Adrenal gland (tissue), 12 donors: ENCODE data around the gene DDI2. TPM values are rescaled to one million over a fixed set of nuclear protein-coding genes. Genes with fewer than 3 reads are reported as not detected.

Experiments
- DNase-seq, 7 donors: peaks; one replicate each; pipeline ENCODE4 v3.0.0-alpha.2; 2019 to 2020
- H3K27ac ChIP-seq, 5 donors: fragments of 200-600 bp; sonication (generic) in 4 of 5; 1 replicate in 3 of 5; 2 replicates in 2 of 5; pipeline versions ENCODE4 v1.5.1 to v1.8.0; 2016 to 2020; ENCODE audit warnings: mild to moderate bottlenecking in 1 of 5
- H3K27me3 ChIP-seq: fragments of 200-600 bp; 2 replicates; pipeline ENCODE4 v1.8.0; 2021
- H3K36me3 ChIP-seq, 2 donors: fragments of 200-600 bp; replicated peaks in 1 of 2; 1 replicate in 1 of 2; 2 replicates in 1 of 2; pipeline versions ENCODE4 v1.5.1 to v1.8.0; 2018 to 2022
- H3K4me1 ChIP-seq, 2 donors: fragments of 200-600 bp; replicated peaks in 1 of 2; 1 replicate in 1 of 2; 2 replicates in 1 of 2; pipeline versions ENCODE4 v1.5.1 to v1.8.0; 2018 to 2021
- H3K4me3 ChIP-seq, 4 donors: fragments of 200-600 bp; sonication (generic) in 3 of 4; one replicate each; pipeline ENCODE4 v1.5.1; 2016 to 2018
- H3K9me3 ChIP-seq, 3 donors: fragments of 200-600 bp; sonication (generic) in 1 of 3; replicated peaks in 1 of 3; 1 replicate in 2 of 3; 2 replicates in 1 of 3; pipeline versions ENCODE4 v1.5.1 to v1.8.0; 2016 to 2021
- CTCF ChIP-seq, 6 experiments: fragments of 450-650 bp in 4 of 6; fragments of 200-600 bp in 2 of 6; sonication (generic) in 1 of 6; IDR thresholded peaks; 1 replicate in 5 of 6; 2 replicates in 1 of 6; pipeline versions ENCODE4 v1.5.1 to v1.8.0; 2016 to 2021; ENCODE audit warnings: antibody characterized with exemption in 6 of 6, mild to moderate bottlenecking in 2 of 6, moderate library complexity in 1 of 6
- POLR2A ChIP-seq, 2 donors: fragments of 450-650 bp; IDR thresholded peaks; one replicate each; pipeline ENCODE4 v1.6.1; 2017; ENCODE audit warnings: antibody characterized with exemption in 2 of 2, mild to moderate bottlenecking in 2 of 2, moderate library complexity in 1 of 2
- WGBS, 4 donors: extraction: QIAGEN DNeasy Blood & Tissue Kit in 2 of 4; methylation state at CpG; one replicate each; pipeline versions ENCODE4 v1.1.5 to v1.1.7; 2013 to 2017; 5-methylcytosine and 5-hydroxymethylcytosine counted together
- intact Hi-C, 2 donors: fragments of 100-400 bp; cut with DNase I; formaldehyde crosslinking; loops; one replicate each; pipeline versions ENCODE4 v1.14.1 to v1.15.0; 2022 to 2023
- polyA plus RNA-seq, 3 donors: library from polyadenylated mRNA; stranded (reverse); fragments of 200-250 nt in 2 of 3; fragments of 350-450 nt in 1 of 3; fragmentation: Illumina TruSeq in 1 of 3; extraction: RNeasy Lipid Tissue Mini Kit (QIAGEN cat#74804) in 1 of 3; gene quantifications; one replicate each; pipeline ENCODE4 v1.2.3, GENCODE V29; 2013 to 2014
- total RNA-seq, 9 donors: library from RNA; depleted of rRNA in 4 of 9; stranded (reverse); fragments of >200 nt in 4 of 9; fragments of 120-200 nt in 1 of 9; fragmentation: NEBNext Ultra II Directional in 1 of 9; extraction: Animal tissue kit (Norgen Biotek cat#: 25700) in 1 of 9; gene quantifications; one replicate each; pipeline versions ENCODE4 v1.1.0 to v1.2.4, GENCODE V29; 2013 to 2023
- donor health status: healthy with polysubstance abuse.
- donor health status: Bipolar disorder and iron deficiency.
- donor health status: DM: yes; HTN: yes; CAD: no.
- donor health status: DM: no; HTN: no; CAD: no.
- donor health status: DM: no; HTN: no; CAD: no.
- donor health status: DM: yes; HTN: yes; CAD: no.

Gene DDI2
- total and polyA plus RNA-seq, 12 donors, result 5.3 to 46.3 (median 27.2) TPM

DNA sequence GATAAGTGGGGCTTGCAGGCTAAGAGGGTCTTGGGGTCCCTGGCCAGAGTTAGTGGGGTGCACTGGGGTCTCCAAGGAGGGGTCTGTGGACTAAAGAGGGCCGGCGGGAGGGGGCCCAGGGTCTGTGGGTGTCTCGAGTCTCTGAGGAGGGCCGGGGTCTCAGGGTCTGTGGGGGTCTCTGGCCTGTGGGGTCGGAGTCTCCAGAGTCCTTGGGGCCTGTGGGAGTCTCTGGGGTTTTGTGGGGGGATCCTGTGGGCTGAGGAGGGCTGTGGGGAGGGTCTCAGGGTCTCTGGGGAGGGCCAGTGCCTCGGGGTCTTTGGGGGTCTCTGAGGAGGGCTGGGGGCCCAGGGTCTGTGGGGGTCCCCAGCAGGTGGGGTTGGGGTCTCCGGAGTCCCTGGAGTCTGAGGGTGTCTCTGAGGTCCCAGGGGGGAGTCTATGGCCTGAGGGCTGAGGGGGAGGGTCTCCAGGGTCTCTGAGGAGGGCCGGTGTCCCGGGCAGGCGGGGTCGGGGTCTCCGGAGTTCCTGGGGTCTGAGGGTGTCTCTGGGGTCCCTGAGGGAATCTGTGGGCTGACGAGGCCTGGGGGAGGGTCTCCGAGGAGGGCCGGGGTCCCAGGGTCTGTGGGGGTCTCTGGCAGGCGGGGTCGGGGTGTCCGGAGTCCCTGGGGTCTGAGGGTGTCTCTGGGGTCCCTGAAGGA is 66.2 kb downstream of the DDI2 start:
- H3K27me3 ChIP-seq, result no peaks in the 10 kb centered on the region
- peak overlapping the region in 3 of 4 donors; percentile 62 to 82 (median 69) for H3K4me3 ChIP-seq
- intact Hi-C loops, result loop anchor here in 1 of 2 donors (5.0 kb wide), 1 partner anchor 54 kb away; the partner anchor contains the start of gene SLC25A34
- no peaks in the 10 kb centered on the region for H3K9me3 ChIP-seq
- DNase-seq, result peak in 2 of 7 donors; percentile 20 to 30
- WGBS, 4 donors, result 35 to 58% (median 43%) methylated on average over 9 to 18 of the region's 18 CpGs
- peak overlapping the region in 4 of 5 donors; percentile 82 to 98 (median 92) for H3K27ac ChIP-seq
- peaks cover 9 to 18% of the 10 kb centered on the region in 2 donors for H3K4me1 ChIP-seq
- H3K36me3 ChIP-seq, result no peaks in the 10 kb centered on the region
- no peak for TF ChIP-seq CTCF (IDR thresholded peaks at IDR 0.05)
- TF ChIP-seq POLR2A (IDR thresholded peaks at IDR 0.05), result no peak

GRCh38 chr1:15684042-15684461 is 66.8 kb downstream of the DDI2 start, which contains the start of gene PLEKHM2:
Gene PLEKHM2, plus strand, starts transcription at chr1:15684320. Its CDS starts 239 bp downstream, at chr1:15684559.
- intact Hi-C loops, result loop anchor here in 1 of 2 donors (5.0 kb wide), 1 partner anchor 53 kb away; the partner anchor contains the start of gene SLC25A34
- H3K9me3 ChIP-seq, result no peaks in the 10 kb centered on the region
- peaks cover 9 to 18% of the 10 kb centered on the region in 2 donors for H3K4me1 ChIP-seq
- peak within 1 kb of the TSS; percentile 72 to 98 (median 92) for H3K27ac ChIP-seq
- TF ChIP-seq CTCF (IDR thresholded peaks at IDR 0.05) (peak in 1 of 6 experiments; percentile 6), POLR2A (IDR thresholded peaks at IDR 0.05) (peak; percentile 49 to 53)
- no peaks in the 10 kb centered on the region for H3K27me3 ChIP-seq
- DNase-seq, result peak in 5 of 7 donors; percentile 24 to 46 (median 39)
- no peaks in the 10 kb centered on the region for H3K36me3 ChIP-seq
- 0% methylated on average over 38 to 52 of the region's 52 CpGs; no CpG with 5 or more reads in 2 of the 4 donors for WGBS, 4 donors
- peak within 1 kb of the TSS; percentile 37 to 82 (median 66) for H3K4me3 ChIP-seq

DNA sequence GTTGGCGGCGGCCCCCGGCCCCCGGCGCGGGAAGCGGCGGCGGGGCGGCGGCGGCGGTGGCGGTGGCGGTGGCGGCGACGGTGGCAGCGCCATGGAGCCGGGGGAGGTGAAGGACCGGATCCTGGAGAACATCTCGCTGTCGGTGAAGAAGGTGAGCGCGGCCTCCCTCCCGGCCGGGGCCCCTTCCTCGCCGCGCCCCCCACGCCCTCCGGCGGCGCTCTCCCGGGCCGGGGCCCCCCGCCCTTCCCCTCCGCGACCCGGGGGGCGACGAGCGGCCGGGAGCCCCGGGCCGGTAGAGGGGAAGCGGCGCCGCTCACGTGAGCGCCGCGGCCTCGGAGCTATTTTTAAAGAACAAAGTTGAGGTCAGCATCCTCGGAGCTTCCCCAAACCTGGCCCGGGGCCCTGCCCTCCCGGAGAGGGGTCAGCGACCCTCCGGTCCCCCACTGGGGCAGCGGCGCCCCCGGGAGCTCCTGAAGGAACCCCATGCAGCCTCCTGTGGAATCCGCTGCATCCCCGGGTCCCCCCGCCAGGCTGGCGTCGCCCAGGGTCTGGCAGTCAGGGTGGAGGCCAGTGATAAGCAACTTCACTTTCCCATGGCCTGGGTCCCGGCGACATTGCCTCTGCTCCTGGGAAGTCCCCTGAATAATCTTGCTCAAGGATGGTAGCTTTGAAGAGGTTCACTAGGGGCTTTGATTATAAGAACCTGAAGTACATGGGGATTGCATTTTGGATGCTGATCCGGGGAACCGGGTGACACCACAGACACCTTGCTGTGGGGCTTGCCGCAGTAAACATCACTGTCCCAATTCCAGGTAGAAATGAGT is 67.4 kb downstream of the DDI2 start:
- no peaks in the 10 kb centered on the region for H3K27me3 ChIP-seq
- DNase-seq, result peak in 6 of 7 donors; percentile 44 to 57 (median 52)
- WGBS, 4 donors, result 0 to 3% (median 1%) methylated on average over 9 to 67 of the region's 72 CpGs
- intact Hi-C loops, result loop anchor here in 1 of 2 donors (5.0 kb wide), 1 partner anchor 53 kb away; the partner anchor contains the start of gene SLC25A34
- H3K27ac ChIP-seq, result peak overlapping the region; percentile 47 to 96 (median 92)
- TF ChIP-seq POLR2A (IDR thresholded peaks at IDR 0.05) (no peak), CTCF (IDR thresholded peaks at IDR 0.05) (peak in 3 of 6 experiments; percentile 17 to 42 (median 37))
- peak overlapping the region; percentile 37 to 69 (median 53) for H3K4me3 ChIP-seq
- peaks cover 9 to 18% of the 10 kb centered on the region in 2 donors for H3K4me1 ChIP-seq
- H3K9me3 ChIP-seq, result no peaks in the 10 kb centered on the region
- no peaks in the 10 kb centered on the region for H3K36me3 ChIP-seq

- intact Hi-C loops, result no loop called here
- no peak for DNase-seq
These were observed 68.6 kb downstream of the DDI2 start for GRCh38 chr1:15685820-15686219.

More at GRCh38 chr1:15685820-15686219, 68.6 kb downstream of the DDI2 start:
- TF ChIP-seq POLR2A (IDR thresholded peaks at IDR 0.05) (no peak), CTCF (IDR thresholded peaks at IDR 0.05) (no peak)
- 44 to 48% (median 47%) methylated on average over 4 of the region's 4 CpGs for WGBS, 4 donors
- H3K27me3 ChIP-seq, result no peaks in the 10 kb centered on the region
- peak overlapping the region in 4 of 5 donors; percentile 2 to 92 (median 74) for H3K27ac ChIP-seq
- H3K4me3 ChIP-seq, result peak overlapping the region in 1 of 4 donors; percentile 69
- H3K36me3 ChIP-seq, result no peaks in the 10 kb centered on the region
- H3K9me3 ChIP-seq, result no peaks in the 10 kb centered on the region
- peaks cover 9 to 21% of the 10 kb centered on the region in 2 donors for H3K4me1 ChIP-seq
